Testis (tissue), 2 donors: Measurements from ENCODE around the gene INTS7.

Experiments used
- CTCF ChIP-seq, 3 experiments: fragments of 450-650 bp in 2 of 3; fragments of 200-600 bp in 1 of 3; sonication (generic) in 1 of 3; IDR thresholded peaks; one replicate each; pipeline ENCODE4 v1.5.1; 2016 to 2019; ENCODE audit warnings: antibody characterized with exemption in 3 of 3, mild to moderate bottlenecking in 2 of 3, moderate library complexity in 1 of 3
- POLR2A ChIP-seq: fragments of 450-650 bp; IDR thresholded peaks from one replicate; pipeline ENCODE4 v1.6.1; 2017; ENCODE audit warnings: antibody characterized with exemption, mild to moderate bottlenecking, moderate library complexity

- no peak for TF ChIP-seq CTCF (IDR thresholded peaks at IDR 0.05)
- no peak for TF ChIP-seq POLR2A
These were observed 10.6 kb upstream of the INTS7 start for GRCh38 chr1:212045981-212046380.
